ENCODE data around the gene BABAM2. TPM values are rescaled to one million over a fixed set of nuclear protein-coding genes. Genes with fewer than 3 reads are reported as not detected.
A peak's percentile ranks its signal among the peaks of the same experiment; 100 is the strongest.

Gene BABAM2
- total RNA-seq, 4 donors from 2014 or later: 35.5 to 44.9 (median 39.9) TPM

GRCh38 chr2:28155086-28155485 lies 264.6 kb downstream of the BABAM2 start:
- Histone ChIP-seq H3K36me3 (no peaks in the 10 kb centered on the region), H3K4me3 (no peak overlapping the region), H3K27me3 (no peaks in the 10 kb centered on the region), H3K9me3 (peaks cover 0 to 10% (median 8%) of the 10 kb centered on the region in 4 donors), H3K27ac (replicated peaks in 1 of 4) (no peak overlapping the region), H3K4me1 (peaks cover 0 to 2% (median 0%) of the 10 kb centered on the region in 4 donors)
- 97% methylated on average over 4 of the region's 4 CpGs for WGBS
- intact Hi-C loops (cut with DNase I): no loop called here
- no peak for DNase-seq (ENCODE audit: extremely low spot score)
- TF ChIP-seq EP300 (IDR thresholded peaks at IDR 0.05): no peak
- no peak for TF ChIP-seq CTCF (IDR thresholded peaks at IDR 0.05)
- no peak for TF ChIP-seq POLR2AphosphoS5 (IDR thresholded peaks at IDR 0.05)
- no peak for TF ChIP-seq POLR2A (IDR thresholded peaks at IDR 0.05; ENCODE audit: low read depth)

- DNase-seq (ENCODE audit: extremely low spot score): no peak
- TF ChIP-seq EP300 (IDR thresholded peaks at IDR 0.05) (no peak), CTCF (IDR thresholded peaks at IDR 0.05) (peak in 1 of 3 experiments; percentile 43)
- Histone ChIP-seq H3K27ac (replicated peaks in 1 of 4) (no peak overlapping the region), H3K4me3 (no peak overlapping the region), H3K27me3 (no peaks in the 10 kb centered on the region), H3K4me1 (no peaks in the 10 kb centered on the region), H3K9me3 (peaks cover 0 to 10% (median 8%) of the 10 kb centered on the region in 4 donors), H3K36me3 (no peaks in the 10 kb centered on the region)
- WGBS: 67% methylated on average over 1 of the region's 1 CpG
- intact Hi-C loops (cut with DNase I): no loop called here
Observed at GRCh38 chr2:28155627-28156026, 265.1 kb downstream of the BABAM2 start.

GRCh38 chr2:28158791-28159190 lies 268.3 kb downstream of the BABAM2 start:
- WGBS: 96% methylated on average over 2 of the region's 2 CpGs
- intact Hi-C loops (cut with DNase I): no loop called here

GRCh38 chr2:28160986-28161425 lies 270.5 kb downstream of the BABAM2 start:
- Histone ChIP-seq H3K4me3 (no peak overlapping the region), H3K9me3 (peaks cover 0 to 1% (median under 1%) of the 10 kb centered on the region in 4 donors), H3K27ac (replicated peaks in 1 of 4) (no peak overlapping the region), H3K4me1 (peaks cover 29 to 33% (median 31%) of the 10 kb centered on the region in 4 donors), H3K27me3 (no peaks in the 10 kb centered on the region), H3K36me3 (no peaks in the 10 kb centered on the region)
- WGBS: 61% methylated on average over 3 of the region's 3 CpGs
- TF ChIP-seq EP300 (IDR thresholded peaks at IDR 0.05): no peak
- no peak for TF ChIP-seq POLR2A (IDR thresholded peaks at IDR 0.05; ENCODE audit: low read depth)
- TF ChIP-seq CTCF (IDR thresholded peaks at IDR 0.05): no peak
- no peak for TF ChIP-seq POLR2AphosphoS5 (IDR thresholded peaks at IDR 0.05)
- no peak for DNase-seq (ENCODE audit: extremely low spot score)
- intact Hi-C loops (cut with DNase I): no loop called here

More at GRCh38 chr2:28158791-28159190, 268.3 kb downstream of the BABAM2 start:
- Histone ChIP-seq H3K9me3 (peaks cover 0 to 10% (median 8%) of the 10 kb centered on the region in 4 donors), H3K4me3 (no peak overlapping the region), H3K27ac (replicated peaks in 1 of 4) (no peak overlapping the region), H3K27me3 (no peaks in the 10 kb centered on the region), H3K36me3 (no peaks in the 10 kb centered on the region), H3K4me1 (peaks cover 11 to 18% (median 14%) of the 10 kb centered on the region in 4 donors)
- TF ChIP-seq EP300 (IDR thresholded peaks at IDR 0.05): no peak
- TF ChIP-seq CTCF (IDR thresholded peaks at IDR 0.05): no peak
- DNase-seq (ENCODE audit: extremely low spot score): no peak

- Histone ChIP-seq H3K27me3 (no peaks in the 10 kb centered on the region), H3K27ac (replicated peaks in 1 of 4) (no peak overlapping the region), H3K4me3 (no peak overlapping the region), H3K36me3 (no peaks in the 10 kb centered on the region), H3K9me3 (no peaks in the 10 kb centered on the region), H3K4me1 (peaks cover 29 to 33% (median 31%) of the 10 kb centered on the region in 4 donors)
- WGBS: 87% methylated on average over 2 of the region's 2 CpGs
- TF ChIP-seq POLR2AphosphoS5 (IDR thresholded peaks at IDR 0.05) (no peak), CTCF (IDR thresholded peaks at IDR 0.05) (no peak), EP300 (IDR thresholded peaks at IDR 0.05) (no peak), POLR2A (IDR thresholded peaks at IDR 0.05; ENCODE audit: low read depth) (no peak)
- DNase-seq (ENCODE audit: extremely low spot score): no peak
- intact Hi-C loops (cut with DNase I): no loop called here
Observed at GRCh38 chr2:28161466-28161865, 270.9 kb downstream of the BABAM2 start.

Data from esophagus muscularis mucosa (tissue), 4 donors.